ENCODE measurements around the gene UFSP2. TPM values are rescaled to one million over a fixed set of nuclear protein-coding genes. Genes with fewer than 3 reads are reported as not detected.

UFSP2 gene
- total RNA-seq, 1 donor from 2014 or later: 43.3 TPM

- no peak for DNase-seq (ENCODE audit: low read depth)
Measured at GRCh38 chr4:185426960-185427688, 1.4 kb upstream of the UFSP2 start.

- DNase-seq (ENCODE audit: low read depth): no peak
Measured at GRCh38 chr4:185424905-185425646, 688 bp downstream of the UFSP2 start.

GRCh38 chr4:185421366-185422124 is 4.2 kb downstream of the UFSP2 start:
- DNase-seq (ENCODE audit: low read depth): peak; percentile 65

GRCh38 chr4:185416955-185417354 is 8.8 kb downstream of the UFSP2 start:
- DNase-seq (ENCODE audit: low read depth): no peak

GRCh38 chr4:185412412-185412811 is 13.4 kb downstream of the UFSP2 start:
- DNase-seq (ENCODE audit: low read depth): no peak

- no peak for DNase-seq (ENCODE audit: low read depth)
Measured at GRCh38 chr4:185411849-185412248, 13.9 kb downstream of the UFSP2 start.

GRCh38 chr4:185408432-185408831 is 17.3 kb downstream of the UFSP2 start:
- DNase-seq (ENCODE audit: low read depth): no peak

GRCh38 chr4:185405296-185405999 is 20.3 kb downstream of the UFSP2 start:
- DNase-seq (ENCODE audit: low read depth): no peak

GRCh38 chr4:185404031-185404430 is 21.7 kb downstream of the UFSP2 start:
- DNase-seq (ENCODE audit: low read depth): no peak

GRCh38 chr4:185399466-185399865 is 26.3 kb downstream of the UFSP2 start:
- no peak for DNase-seq (ENCODE audit: low read depth)

- DNase-seq (ENCODE audit: low read depth): no peak
Measured at GRCh38 chr4:185398618-185399017, 27.1 kb downstream of the UFSP2 start.

GRCh38 chr4:185396724-185397385 is 28.9 kb downstream of the UFSP2 start, which contains the start of gene ANKRD37:
Gene ANKRD37, plus strand, starts transcription at chr4:185396841. Its CDS starts 83 bp downstream, at chr4:185396924.
- peak; percentile 62 for DNase-seq (ENCODE audit: low read depth)

GRCh38 chr4:185395956-185396723 is 29.6 kb downstream of the UFSP2 start:
- DNase-seq (ENCODE audit: low read depth): peak; percentile 98

GRCh38 chr4:185395238-185395955 is 30.4 kb downstream of the UFSP2 start, which contains the start of gene LRP2BP:
Gene LRP2BP, minus strand, starts transcription at chr4:185395924. Its CDS starts 17,738 bp downstream, at chr4:185378186.
- DNase-seq (ENCODE audit: low read depth): no peak

- DNase-seq (ENCODE audit: low read depth): no peak
Measured at GRCh38 chr4:185394568-185395237, 31.1 kb downstream of the UFSP2 start.

GRCh38 chr4:185392156-185392555 is 33.6 kb downstream of the UFSP2 start:
- DNase-seq (ENCODE audit: low read depth): no peak

- DNase-seq (ENCODE audit: low read depth): no peak
Measured at GRCh38 chr4:185390941-185391340, 34.8 kb downstream of the UFSP2 start.

GRCh38 chr4:185387957-185388356 is 37.8 kb downstream of the UFSP2 start:
- DNase-seq (ENCODE audit: low read depth): no peak
